Left lung (tissue), 10 donors: ENCODE results near the gene CA11. TPM values are rescaled to one million over a fixed set of nuclear protein-coding genes. Genes with fewer than 3 reads are reported as not detected.

Experiments
- ATAC-seq: fragments of 200-7000 bp; cut with Tn5 transposase; one replicate; pipeline ENCODE4 v1.9.1; 2020; ENCODE audit warnings: moderate library complexity
- DNase-seq, 4 donors: peaks; one replicate each; pipeline ENCODE4 v3.0.0-alpha.2; 2013 to 2020
- H3K27ac ChIP-seq, 2 donors: fragments of 200-600 bp; sonication (generic) in 1 of 2; one replicate each; pipeline versions ENCODE4 v1.5.0 to v1.8.0; 2020 to 2021
- H3K27me3 ChIP-seq, 2 donors: fragments of 200-600 bp; sonication (generic) in 1 of 2; one replicate each; pipeline versions ENCODE4 v1.5.0 to v1.8.0; 2020 to 2021
- H3K36me3 ChIP-seq, 2 donors: fragments of 200-600 bp; sonication (generic) in 1 of 2; one replicate each; pipeline versions ENCODE4 v1.5.0 to v1.8.0; 2020 to 2021
- H3K4me1 ChIP-seq, 2 donors: fragments of 200-600 bp; one replicate each; pipeline ENCODE4 v1.8.0; 2021
- H3K4me3 ChIP-seq, 2 donors: fragments of 200-600 bp; sonication (generic) in 1 of 2; one replicate each; pipeline versions ENCODE4 v1.5.0 to v1.8.0; 2020 to 2021; ENCODE audit warnings: mild to moderate bottlenecking in 1 of 2
- H3K9me3 ChIP-seq, 2 donors: fragments of 200-600 bp; sonication (generic) in 1 of 2; one replicate each; pipeline versions ENCODE4 v1.5.0 to v1.8.0; 2020 to 2021
- intact Hi-C, 2 donors: fragments of 100-400 bp; cut with DNase I; formaldehyde crosslinking; loops; one replicate each; pipeline versions ENCODE4 v1.11.2 to v1.14.2; 2022
- polyA plus RNA-seq, 6 donors: library from polyadenylated mRNA; unstranded; fragments of 120-200 nt; gene quantifications; one replicate each; pipeline ENCODE4 v1.2.1, GENCODE V29; 2013; ENCODE audit not compliant: insufficient read length in 6 of 6
- total RNA-seq, 2 donors: library from RNA; stranded (reverse); fragmentation: NEBNext Ultra II Directional; extraction: Animal tissue kit (Norgen Biotek cat#: 25700); gene quantifications; one replicate each; pipeline ENCODE4 v1.2.1, GENCODE V29; 2021
- TF ChIP-seq, protein P1 (sequence below), 2 donors: fragments of 200-600 bp; sonication (generic) in 1 of 2; IDR thresholded peaks; one replicate each; pipeline versions ENCODE4 v1.5.0 to v1.8.0; 2021; ENCODE audit warnings: antibody characterized with exemption in 2 of 2
- donor health status: DM: no; HTN: yes; CAD: no.
- donor health status: DM: no; HTN: no; CAD: no.

Gene CA11
- total and polyA plus RNA-seq, 8 donors, result 3.6 to 5.6 (median 4.5) TPM

GRCh38 chr19:48678201-48678600 is 32.2 kb upstream of the CA11 start:
- peaks cover 0 to 14% of the 10 kb centered on the region in 2 donors for H3K4me1 ChIP-seq
- no peak overlapping the region for H3K4me3 ChIP-seq
- no peaks in the 10 kb centered on the region for H3K9me3 ChIP-seq
- H3K36me3 ChIP-seq, result no peaks in the 10 kb centered on the region
- intact Hi-C loops, result no loop called here
- ATAC-seq (peak; percentile 17), DNase-seq (no peak)
- TF ChIP-seq, protein P1, sequence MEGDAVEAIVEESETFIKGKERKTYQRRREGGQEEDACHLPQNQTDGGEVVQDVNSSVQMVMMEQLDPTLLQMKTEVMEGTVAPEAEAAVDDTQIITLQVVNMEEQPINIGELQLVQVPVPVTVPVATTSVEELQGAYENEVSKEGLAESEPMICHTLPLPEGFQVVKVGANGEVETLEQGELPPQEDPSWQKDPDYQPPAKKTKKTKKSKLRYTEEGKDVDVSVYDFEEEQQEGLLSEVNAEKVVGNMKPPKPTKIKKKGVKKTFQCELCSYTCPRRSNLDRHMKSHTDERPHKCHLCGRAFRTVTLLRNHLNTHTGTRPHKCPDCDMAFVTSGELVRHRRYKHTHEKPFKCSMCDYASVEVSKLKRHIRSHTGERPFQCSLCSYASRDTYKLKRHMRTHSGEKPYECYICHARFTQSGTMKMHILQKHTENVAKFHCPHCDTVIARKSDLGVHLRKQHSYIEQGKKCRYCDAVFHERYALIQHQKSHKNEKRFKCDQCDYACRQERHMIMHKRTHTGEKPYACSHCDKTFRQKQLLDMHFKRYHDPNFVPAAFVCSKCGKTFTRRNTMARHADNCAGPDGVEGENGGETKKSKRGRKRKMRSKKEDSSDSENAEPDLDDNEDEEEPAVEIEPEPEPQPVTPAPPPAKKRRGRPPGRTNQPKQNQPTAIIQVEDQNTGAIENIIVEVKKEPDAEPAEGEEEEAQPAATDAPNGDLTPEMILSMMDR (IDR thresholded peaks at IDR 0.05), result no peak
- no peak overlapping the region for H3K27ac ChIP-seq
- no peaks in the 10 kb centered on the region for H3K27me3 ChIP-seq

- intact Hi-C loops, result no loop called here
- no peak for DNase-seq
- Histone ChIP-seq H3K36me3 (no peaks in the 10 kb centered on the region), H3K27me3 (no peaks in the 10 kb centered on the region), H3K4me1 (peaks cover 0 to 14% of the 10 kb centered on the region in 2 donors), H3K4me3 (no peak overlapping the region), H3K27ac (no peak overlapping the region), H3K9me3 (no peaks in the 10 kb centered on the region)
- ATAC-seq, result no peak
- TF ChIP-seq, protein P1 (IDR thresholded peaks at IDR 0.05), result no peak
Observed at GRCh38 chr19:48676887-48677286, 30.9 kb upstream of the CA11 start.

DNA sequence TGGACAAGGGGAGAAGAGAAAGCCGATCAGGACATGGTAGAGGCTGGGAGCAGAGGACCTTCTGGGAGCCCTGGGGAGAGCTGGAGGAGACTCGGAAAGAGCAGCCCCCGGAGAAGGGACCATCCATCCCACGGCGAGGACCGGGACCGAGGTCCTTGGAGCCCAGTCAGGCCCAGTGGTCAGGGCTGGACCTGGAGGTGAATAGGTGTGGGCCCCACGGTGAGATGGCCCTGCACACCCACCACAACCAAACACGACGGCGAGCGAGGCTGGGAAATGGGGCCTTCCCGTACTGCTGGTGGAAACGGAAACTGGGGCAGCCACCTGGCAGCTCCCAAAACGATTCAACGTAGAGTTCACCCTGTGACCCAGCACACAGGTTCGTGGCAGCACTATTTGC is 30.5 kb upstream of the CA11 start:
- ATAC-seq (no peak), DNase-seq (no peak)
- intact Hi-C loops, result no loop called here
- Histone ChIP-seq H3K36me3 (no peaks in the 10 kb centered on the region), H3K27ac (no peak overlapping the region), H3K27me3 (no peaks in the 10 kb centered on the region), H3K4me3 (no peak overlapping the region), H3K4me1 (peaks cover 0 to 14% of the 10 kb centered on the region in 2 donors), H3K9me3 (no peaks in the 10 kb centered on the region)
- TF ChIP-seq, protein P1 (IDR thresholded peaks at IDR 0.05), result no peak

GRCh38 chr19:48674921-48675824 is 29.2 kb upstream of the CA11 start:
- Histone ChIP-seq H3K4me3 (no peak overlapping the region), H3K36me3 (no peaks in the 10 kb centered on the region), H3K4me1 (peaks cover 0 to 14% of the 10 kb centered on the region in 2 donors), H3K27ac (no peak overlapping the region), H3K9me3 (no peaks in the 10 kb centered on the region), H3K27me3 (no peaks in the 10 kb centered on the region)
- intact Hi-C loops, result no loop called here
- ATAC-seq (peak; percentile 91), DNase-seq (peak in 3 of 4 donors; percentile 71 to 84 (median 72))
- TF ChIP-seq, protein P1 (IDR thresholded peaks at IDR 0.05), result peak; percentile 83 to 93

GRCh38 chr19:48674216-48674809 is 28.3 kb upstream of the CA11 start:
- intact Hi-C loops, result no loop called here
- H3K9me3 ChIP-seq, result no peaks in the 10 kb centered on the region
- H3K27me3 ChIP-seq, result no peaks in the 10 kb centered on the region
- TF ChIP-seq, protein P1 (IDR thresholded peaks at IDR 0.05), result no peak
- DNase-seq (no peak), ATAC-seq (no peak)
- H3K4me3 ChIP-seq, result no peak overlapping the region
- H3K27ac ChIP-seq, result no peak overlapping the region
- no peaks in the 10 kb centered on the region for H3K36me3 ChIP-seq
- H3K4me1 ChIP-seq, result peaks cover 0 to 14% of the 10 kb centered on the region in 2 donors
